Kidney (tissue), 14 donors: Measurements from ENCODE around the gene NPPA. TPM values are rescaled to one million over a fixed set of nuclear protein-coding genes. Genes with fewer than 3 reads are reported as not detected.

Experiments
- DNase-seq, 5 donors: peaks; one replicate each; pipeline ENCODE4 v3.0.0-alpha.2; 2013 to 2020
- FAIRE-seq: peaks from 2 replicates; lab custom pipeline; 2012; peaks lifted over from hg19 to GRCh38; lab: Jason Lieb, UNC
- H3K27ac ChIP-seq, 2 donors: one replicate each; pipeline ENCODE4 v1.7.0; 2013; ENCODE audit warnings: low read depth in 2 of 2, low read length in 2 of 2, inconsistent platforms in 1 of 2
- H3K27me3 ChIP-seq: one replicate; pipeline ENCODE4 v1.7.1; 2013; ENCODE audit warnings: low read length, inconsistent platforms; ENCODE audit not compliant: control insufficient read depth, insufficient read depth
- H3K36me3 ChIP-seq, 3 donors: one replicate each; pipeline versions ENCODE4 v1.7.0 to v1.7.1; 2013; ENCODE audit warnings: low read length in 3 of 3, control low read depth in 1 of 3, inconsistent platforms in 1 of 3; ENCODE audit not compliant: insufficient read depth in 3 of 3, control insufficient read depth in 2 of 3
- H3K4me1 ChIP-seq, 3 donors: one replicate each; pipeline versions ENCODE4 v1.7.0 to v1.7.1; 2013; ENCODE audit warnings: low read length in 3 of 3, inconsistent platforms in 1 of 3, low read depth in 1 of 3; ENCODE audit not compliant: control insufficient read depth in 2 of 3, insufficient read depth in 2 of 3
- H3K4me3 ChIP-seq, 3 donors: one replicate each; pipeline versions ENCODE4 v1.7.0 to v1.8.1; 2013; ENCODE audit warnings: low read length in 3 of 3, control low read depth in 1 of 3, inconsistent platforms in 1 of 3
- H3K9ac ChIP-seq, 3 donors: one replicate each; pipeline versions ENCODE4 v1.7.0 to v1.7.1; 2013; ENCODE audit warnings: low read length in 3 of 3, control low read depth in 1 of 3, inconsistent platforms in 1 of 3
- H3K9me3 ChIP-seq, 3 donors: one replicate each; pipeline versions ENCODE4 v1.7.0 to v1.7.1; 2013; ENCODE audit warnings: low read length in 3 of 3, control low read depth in 1 of 3, inconsistent platforms in 1 of 3; ENCODE audit not compliant: control insufficient read depth in 2 of 3, insufficient read depth in 1 of 3
- intact Hi-C: fragments of 100-400 bp; cut with DNase I; formaldehyde crosslinking; loops from one replicate; pipeline ENCODE4 v1.11.1; 2022
- polyA plus RNA-seq: library from polyadenylated mRNA; stranded (reverse); fragments of 350-450 nt; fragmentation: Illumina TruSeq; extraction: RNeasy Lipid Tissue Mini Kit (QIAGEN cat#74804); gene quantifications from one replicate; pipeline ENCODE4 v1.2.3, GENCODE V29; 2014; ENCODE audit warnings: low read depth, low replicate concordance; ENCODE audit not compliant: insufficient read depth
- total RNA-seq: library from RNA; stranded (reverse); fragmentation: NEBNext Ultra II Directional; extraction: Animal tissue kit (Norgen Biotek cat#: 25700); gene quantifications from one replicate; pipeline ENCODE4 v1.2.1, GENCODE V29; 2021
- TF ChIP-seq, protein P1 (sequence below): IDR thresholded peaks from 3 replicates; pipeline ENCODE4 v1.5.1; 2012; ENCODE audit warnings: mild to moderate bottlenecking, moderate library complexity, borderline replicate concordance; ENCODE audit not compliant: insufficient read depth; ENCODE audit errors: extremely low read depth
- donor health status: control.
- donor health status: control.
- donor health status: control.
- donor health status: control.
- donor health status: control.
- donor health status: DM: yes; HTN: yes; CAD: no.
- donor health status: Normal renal cell carcinoma (clear cell type).

The NPPA gene
- total and polyA plus RNA-seq, 2 donors from 2014 or later: 0.50 TPM; not detected in 1

- Histone ChIP-seq H3K4me3 (no peak overlapping the region), H3K36me3 (peaks cover 5 to 39% (median 26%) of the 10 kb centered on the region in 3 donors), H3K4me1 (no peaks in the 10 kb centered on the region), H3K9ac (no peak overlapping the region), H3K27ac (no peak overlapping the region), H3K27me3 (no peaks in the 10 kb centered on the region), H3K9me3 (no peaks in the 10 kb centered on the region)
- TF ChIP-seq, protein P1, sequence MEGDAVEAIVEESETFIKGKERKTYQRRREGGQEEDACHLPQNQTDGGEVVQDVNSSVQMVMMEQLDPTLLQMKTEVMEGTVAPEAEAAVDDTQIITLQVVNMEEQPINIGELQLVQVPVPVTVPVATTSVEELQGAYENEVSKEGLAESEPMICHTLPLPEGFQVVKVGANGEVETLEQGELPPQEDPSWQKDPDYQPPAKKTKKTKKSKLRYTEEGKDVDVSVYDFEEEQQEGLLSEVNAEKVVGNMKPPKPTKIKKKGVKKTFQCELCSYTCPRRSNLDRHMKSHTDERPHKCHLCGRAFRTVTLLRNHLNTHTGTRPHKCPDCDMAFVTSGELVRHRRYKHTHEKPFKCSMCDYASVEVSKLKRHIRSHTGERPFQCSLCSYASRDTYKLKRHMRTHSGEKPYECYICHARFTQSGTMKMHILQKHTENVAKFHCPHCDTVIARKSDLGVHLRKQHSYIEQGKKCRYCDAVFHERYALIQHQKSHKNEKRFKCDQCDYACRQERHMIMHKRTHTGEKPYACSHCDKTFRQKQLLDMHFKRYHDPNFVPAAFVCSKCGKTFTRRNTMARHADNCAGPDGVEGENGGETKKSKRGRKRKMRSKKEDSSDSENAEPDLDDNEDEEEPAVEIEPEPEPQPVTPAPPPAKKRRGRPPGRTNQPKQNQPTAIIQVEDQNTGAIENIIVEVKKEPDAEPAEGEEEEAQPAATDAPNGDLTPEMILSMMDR: no peak
- DNase-seq: peak in 3 of 5 donors; percentile 18 to 76 (median 66)
- no peak for FAIRE-seq
- intact Hi-C loops: no loop called here
These were observed 1.8 kb downstream of the NPPA start for GRCh38 chr1:11845641-11846335.

GRCh38 chr1:11842154-11843041 lies 5.2 kb downstream of the NPPA start:
- Histone ChIP-seq H3K27ac (no peak overlapping the region), H3K9me3 (no peaks in the 10 kb centered on the region), H3K27me3 (no peaks in the 10 kb centered on the region), H3K36me3 (peaks cover 13 to 69% (median 51%) of the 10 kb centered on the region in 3 donors), H3K4me1 (no peaks in the 10 kb centered on the region), H3K4me3 (no peak overlapping the region), H3K9ac (no peak overlapping the region)
- FAIRE-seq (no peak), DNase-seq (peak in 3 of 5 donors; percentile 21 to 76 (median 65))
- TF ChIP-seq, protein P1: no peak
- intact Hi-C loops: no loop called here

- peak in 1 of 5 donors; percentile 53 for DNase-seq
- no peak overlapping the region for H3K4me3 ChIP-seq
- H3K36me3 ChIP-seq: peaks cover 13 to 69% (median 55%) of the 10 kb centered on the region in 3 donors
- H3K9ac ChIP-seq: no peak overlapping the region
- intact Hi-C loops: no loop called here
- TF ChIP-seq, protein P1: no peak
- no peak for FAIRE-seq
- no peak overlapping the region for H3K27ac ChIP-seq
- H3K27me3 ChIP-seq: no peaks in the 10 kb centered on the region
- no peaks in the 10 kb centered on the region for H3K9me3 ChIP-seq
- no peaks in the 10 kb centered on the region for H3K4me1 ChIP-seq
These were observed 6.1 kb downstream of the NPPA start for GRCh38 chr1:11841245-11842153.
